ENCODE measurements around the gene DNAJC11. TPM values are rescaled to one million over a fixed set of nuclear protein-coding genes. Genes with fewer than 3 reads are reported as not detected.

The DNAJC11 gene
- total RNA-seq, 1 experiment from 2014 or later, result 102 TPM

GRCh38 chr1:6635161-6635909, 66.3 kb downstream of the DNAJC11 start (continued):
- TF ChIP-seq PRDM15 (CRISPR knock-in tag; IDR thresholded peaks at IDR 0.05), result no peak
- TF ChIP-seq SMAD4 (CRISPR knock-in tag; IDR thresholded peaks at IDR 0.05), result no peak
- no peak for TF ChIP-seq ZNF121 (CRISPR knock-in tag; IDR thresholded peaks at IDR 0.05)
- no peak for TF ChIP-seq ZNF232 (CRISPR knock-in tag; IDR thresholded peaks at IDR 0.05)
- no peak for TF ChIP-seq CBFB (CRISPR knock-in tag; IDR thresholded peaks at IDR 0.05; ENCODE audit: low read depth)
- TF ChIP-seq ATF6 (CRISPR knock-in tag; IDR thresholded peaks at IDR 0.05), result no peak
- TF ChIP-seq NR3C1 (CRISPR knock-in tag; conservative IDR thresholded peaks at IDR 0.05; ENCODE audit: low read depth), result no peak
- no peak for TF ChIP-seq RORB (CRISPR knock-in tag; IDR thresholded peaks at IDR 0.05)

GRCh38 chr1:6634371-6635052, 67.1 kb downstream of the DNAJC11 start:
- H3K9me3 Mint-ChIP-seq, result no peaks in the 10 kb centered on the region
- no peaks in the 10 kb centered on the region for H3K27me3 Mint-ChIP-seq (ENCODE audit: low read depth)
- DNase-seq (ENCODE audit: low spot score), result peak; percentile 75
- H3K4me1 Mint-ChIP-seq, result no peaks in the 10 kb centered on the region
- peak; percentile 79 for ATAC-seq
- TF ChIP-seq GABPB1 (CRISPR knock-in tag; IDR thresholded peaks at IDR 0.05), result no peak
- no peak for TF ChIP-seq JAZF1 (CRISPR knock-in tag; IDR thresholded peaks at IDR 0.05)
- no peak for TF ChIP-seq ZBTB21 (CRISPR knock-in tag; IDR thresholded peaks at IDR 0.05; ENCODE audit: borderline replicate concordance)
- TF ChIP-seq HMGXB4 (CRISPR knock-in tag; IDR thresholded peaks at IDR 0.05), result no peak
- no peak for TF ChIP-seq ZNF219 (CRISPR knock-in tag; IDR thresholded peaks at IDR 0.05; ENCODE audit: borderline replicate concordance)
- no peak for TF ChIP-seq E2F1 (CRISPR knock-in tag; IDR thresholded peaks at IDR 0.05)
- no peak for TF ChIP-seq ZNF396 (CRISPR knock-in tag; IDR thresholded peaks at IDR 0.05; ENCODE audit: borderline replicate concordance)
- no peak for TF ChIP-seq SMAD3 (CRISPR knock-in tag; IDR thresholded peaks at IDR 0.05; ENCODE audit: borderline replicate concordance)
- TF ChIP-seq MXD4 (CRISPR knock-in tag; IDR thresholded peaks at IDR 0.05; ENCODE audit: borderline replicate concordance), result no peak
- no peak for TF ChIP-seq EMX1 (CRISPR knock-in tag; IDR thresholded peaks at IDR 0.05)
- no peak for TF ChIP-seq OVOL2 (CRISPR knock-in tag; IDR thresholded peaks at IDR 0.05; ENCODE audit: borderline replicate concordance)
- TF ChIP-seq FOXK1 (CRISPR knock-in tag; IDR thresholded peaks at IDR 0.05), result no peak
- no peak for TF ChIP-seq CREB1 (CRISPR knock-in tag; IDR thresholded peaks at IDR 0.05)
- no peak for TF ChIP-seq ARID4B (CRISPR knock-in tag; IDR thresholded peaks at IDR 0.05; ENCODE audit: borderline replicate concordance)
- no peak for TF ChIP-seq ZNF232 (CRISPR knock-in tag; IDR thresholded peaks at IDR 0.05)
- no peak for TF ChIP-seq FOXP1 (CRISPR knock-in tag; IDR thresholded peaks at IDR 0.05; ENCODE audit: borderline replicate concordance)
- H3K4me3 Mint-ChIP-seq, result no peak overlapping the region
- peaks cover 58% of the 10 kb centered on the region for H3K36me3 Mint-ChIP-seq
- ChIA-PET CTCF (interaction anchor here (0.6 to 1.9 kb wide), 18 partner anchors 10 to 396 kb away, joined by 3 to 8 read pairs (median 4); partner anchors contain the start of genes NOL9, TAS1R1, THAP3 and ZBTB48), POLR2A (interaction anchor here (0.9 to 1.1 kb wide), 2 partner anchors 11 to 32 kb away, joined by 3 read pairs; partner anchors contain the start of gene KLHL21)
- no peak overlapping the region for H3K27ac Mint-ChIP-seq

Data from WTC11 (cell line).